GM12874 (cell line): ENCODE data around the gene TRPM3.

Source experiments
- CTCF ChIP-seq: IDR thresholded peaks from 2 replicates; pipeline ENCODE4 v1.5.1; 2011; ENCODE audit warnings: low read depth, mild to moderate bottlenecking, control low read depth, low read length, moderate library complexity; ENCODE audit not compliant: insufficient read depth

Gene TRPM3

GRCh38 chr9:70784456-70784855 is 337.0 kb downstream of the TRPM3 start:
- no peak for TF ChIP-seq CTCF

GRCh38 chr9:70778568-70778967 is 342.9 kb downstream of the TRPM3 start:
- no peak for TF ChIP-seq CTCF

- TF ChIP-seq CTCF, result no peak
These were observed 347.8 kb downstream of the TRPM3 start for GRCh38 chr9:70773579-70773978.

- no peak for TF ChIP-seq CTCF
These were observed 348.8 kb downstream of the TRPM3 start for GRCh38 chr9:70772601-70773000.

GRCh38 chr9:70765946-70766345 is 355.5 kb downstream of the TRPM3 start:
- TF ChIP-seq CTCF, result no peak

GRCh38 chr9:70761139-70761670 is 360.2 kb downstream of the TRPM3 start:
- TF ChIP-seq CTCF, result no peak

GRCh38 chr9:70760228-70760627 is 361.2 kb downstream of the TRPM3 start:
- TF ChIP-seq CTCF, result no peak
